OCI-M1 (cell line): ENCODE measurements around the gene ARHGEF12.

Source experiments
- DNase-seq: peaks from one replicate; lab custom pipeline; 2025; lab: John Stamatoyannopoulos, UW

ARHGEF12 gene

GRCh38 chr11:120385655-120386054, 49.4 kb downstream of the ARHGEF12 start:
- DNase-seq: no peak

- no peak for DNase-seq
Observed at GRCh38 chr11:120386318-120386717, 50.1 kb downstream of the ARHGEF12 start.

- DNase-seq: no peak
Observed at GRCh38 chr11:120386774-120387371, 50.7 kb downstream of the ARHGEF12 start.

GRCh38 chr11:120388261-120388660, 52.0 kb downstream of the ARHGEF12 start:
- DNase-seq: no peak

- no peak for DNase-seq
Observed at GRCh38 chr11:120389693-120390584, 53.7 kb downstream of the ARHGEF12 start.

GRCh38 chr11:120390585-120390922, 54.3 kb downstream of the ARHGEF12 start:
- no peak for DNase-seq

- no peak for DNase-seq
Observed at GRCh38 chr11:120391292-120391691, 55.1 kb downstream of the ARHGEF12 start.

- no peak for DNase-seq
Observed at GRCh38 chr11:120391854-120392253, 55.6 kb downstream of the ARHGEF12 start.

GRCh38 chr11:120392314-120392713, 56.1 kb downstream of the ARHGEF12 start:
- no peak for DNase-seq

- no peak for DNase-seq
Observed at GRCh38 chr11:120392793-120393192, 56.6 kb downstream of the ARHGEF12 start.

- no peak for DNase-seq
Observed at GRCh38 chr11:120394119-120394518, 57.9 kb downstream of the ARHGEF12 start.

- no peak for DNase-seq
Observed at GRCh38 chr11:120395778-120396177, 59.6 kb downstream of the ARHGEF12 start.

GRCh38 chr11:120398132-120398531, 61.9 kb downstream of the ARHGEF12 start:
- DNase-seq: no peak

- DNase-seq: no peak
Observed at GRCh38 chr11:120399307-120399706, 63.1 kb downstream of the ARHGEF12 start.

GRCh38 chr11:120400564-120401364, 64.6 kb downstream of the ARHGEF12 start:
- DNase-seq: peak; percentile 55

- no peak for DNase-seq
Observed at GRCh38 chr11:120401506-120401905, 65.3 kb downstream of the ARHGEF12 start.

GRCh38 chr11:120403966-120404365, 67.8 kb downstream of the ARHGEF12 start:
- no peak for DNase-seq

- no peak for DNase-seq
Observed at GRCh38 chr11:120404495-120404894, 68.3 kb downstream of the ARHGEF12 start.

GRCh38 chr11:120409655-120410054, 73.4 kb downstream of the ARHGEF12 start:
- no peak for DNase-seq

GRCh38 chr11:120410622-120411380, 74.6 kb downstream of the ARHGEF12 start:
- no peak for DNase-seq

- DNase-seq: no peak
Observed at GRCh38 chr11:120413480-120413879, 77.3 kb downstream of the ARHGEF12 start.

GRCh38 chr11:120420572-120420971, 84.4 kb downstream of the ARHGEF12 start:
- no peak for DNase-seq
